Activated CD8-positive, alpha-beta memory T cell treated with anti-CD3 and anti-CD28 coated beads for 36 hours (primary cell): ENCODE data around the gene R3HDM4. TPM values are rescaled to one million over a fixed set of nuclear protein-coding genes. Genes with fewer than 3 reads are reported as not detected.

ENCODE experiments used
- CTCF ChIA-PET: fragments of 350-600 bp; sonication (Branson Sonifier 250); formaldehyde crosslinking; loops from one replicate; lab custom pipeline; 2021; ENCODE audit warnings: antibody characterized with exemption; lab: Charles Lee
- POLR2A ChIA-PET: fragments of 350-600 bp; sonication (Branson Sonifier 250); formaldehyde crosslinking; loops from one replicate; lab custom pipeline; 2021; ENCODE audit warnings: antibody characterized with exemption; lab: Charles Lee
- total RNA-seq, 2 experiments: library from RNA; stranded (reverse); gene quantifications; one replicate each; pipeline ENCODE4 v1.2.3, GENCODE V29; 2021

The R3HDM4 gene
- total RNA-seq, 2 experiments from 2014 or later, result 55.8 to 56.9 TPM

DNA sequence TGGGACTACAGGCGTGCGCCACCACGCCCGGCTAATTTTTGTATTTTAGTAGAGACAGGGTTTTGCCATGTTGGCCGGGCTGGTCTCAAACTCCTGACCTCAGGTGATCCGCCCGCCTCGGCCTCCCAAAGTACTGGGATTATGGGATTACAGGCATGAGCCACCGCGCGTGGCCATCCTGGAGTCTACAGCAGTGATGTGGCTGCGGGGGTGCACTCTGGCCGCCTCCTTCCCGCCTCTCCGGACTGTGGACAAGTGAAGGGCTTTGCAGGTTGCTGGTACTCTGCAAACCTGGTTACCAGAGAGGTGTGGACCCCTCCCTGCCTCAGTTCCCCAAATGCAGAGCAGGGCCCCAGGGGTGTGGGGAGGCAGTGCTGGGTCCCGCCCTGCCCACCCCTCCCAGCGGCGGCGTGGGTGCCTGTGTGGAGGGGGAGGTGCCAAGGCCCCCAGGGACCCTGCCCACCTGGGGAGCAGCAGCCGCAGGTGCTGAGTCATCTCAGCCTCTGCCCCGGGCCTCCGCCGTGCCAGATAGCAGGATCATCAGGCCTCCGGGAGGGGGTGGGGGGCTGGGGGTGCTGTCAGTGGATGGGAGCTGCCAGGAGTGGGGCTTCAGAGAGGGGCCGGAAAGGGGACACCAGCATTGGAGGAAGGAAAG lies 36.0 kb upstream of the R3HDM4 start:
- ChIA-PET POLR2A (no interaction called here), CTCF (no interaction called here)

DNA sequence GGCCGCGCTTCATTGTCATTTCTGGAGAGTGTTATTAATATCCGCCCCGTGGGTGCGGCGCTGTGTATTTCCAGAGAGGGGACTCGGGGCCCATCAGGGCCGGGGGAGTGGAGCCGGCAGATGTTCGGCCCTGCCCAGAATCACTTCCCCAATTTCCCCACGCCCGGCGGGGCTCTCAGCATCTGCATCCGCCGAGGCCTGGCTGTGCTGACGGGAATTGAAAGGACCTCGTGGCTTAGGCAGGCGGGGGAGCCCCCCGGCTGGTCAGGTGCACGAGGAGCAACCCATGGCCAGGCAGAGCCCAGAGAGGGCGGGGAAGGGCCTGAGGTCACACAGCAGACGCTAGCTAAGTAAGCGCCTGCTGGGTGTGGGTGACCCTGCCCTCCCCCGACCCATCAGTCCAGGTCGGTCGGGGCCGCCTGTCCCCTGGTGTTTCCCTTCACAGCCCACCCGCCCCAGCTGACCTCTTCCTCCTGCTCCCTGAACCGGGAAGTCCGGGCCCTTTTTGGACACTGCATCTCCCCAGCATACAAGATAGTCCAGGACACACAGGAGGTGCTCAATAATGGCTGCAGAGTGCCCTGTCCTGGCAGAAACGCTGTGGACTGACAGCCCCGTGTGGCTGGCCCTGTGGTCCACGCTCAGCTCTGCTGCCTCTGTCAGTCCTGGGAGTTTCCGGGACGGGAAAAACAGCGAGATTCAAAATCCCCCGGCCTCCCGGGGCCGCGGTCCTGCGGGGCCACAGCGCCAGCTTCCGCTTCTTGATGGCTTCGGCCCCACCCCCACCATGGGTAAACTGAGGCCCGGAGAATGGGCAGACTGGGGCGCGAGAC lies 34.9 kb upstream of the R3HDM4 start:
- ChIA-PET CTCF (interaction anchor here (0.8 to 1.0 kb wide), 3 partner anchors 15 to 275 kb away, joined by 3 read pairs; no protein-coding TSS in a partner anchor), POLR2A (interaction anchor here (0.6 kb wide), 1 partner anchor 84 kb away, joined by 3 read pairs; no protein-coding TSS in a partner anchor)

GRCh38 chr19:947090-947706 lies 34.2 kb upstream of the R3HDM4 start:
- ChIA-PET CTCF (interaction anchor here (0.9 to 1.2 kb wide), 3 partner anchors 15 to 276 kb away, joined by 3 read pairs; no protein-coding TSS in a partner anchor), POLR2A (interaction anchor here (0.6 kb wide), 1 partner anchor 83 kb away, joined by 3 read pairs; no protein-coding TSS in a partner anchor)

- POLR2A ChIA-PET, result no interaction called here
- CTCF ChIA-PET, result interaction anchor here (1.2 kb wide), 1 partner anchor 38 kb away, joined by 3 read pairs; no protein-coding TSS in a partner anchor
Observed at GRCh38 chr19:945401-946252, 32.6 kb upstream of the R3HDM4 start.

GRCh38 chr19:944663-945241 lies 31.7 kb upstream of the R3HDM4 start:
- CTCF ChIA-PET, result no interaction called here
- POLR2A ChIA-PET, result no interaction called here

DNA sequence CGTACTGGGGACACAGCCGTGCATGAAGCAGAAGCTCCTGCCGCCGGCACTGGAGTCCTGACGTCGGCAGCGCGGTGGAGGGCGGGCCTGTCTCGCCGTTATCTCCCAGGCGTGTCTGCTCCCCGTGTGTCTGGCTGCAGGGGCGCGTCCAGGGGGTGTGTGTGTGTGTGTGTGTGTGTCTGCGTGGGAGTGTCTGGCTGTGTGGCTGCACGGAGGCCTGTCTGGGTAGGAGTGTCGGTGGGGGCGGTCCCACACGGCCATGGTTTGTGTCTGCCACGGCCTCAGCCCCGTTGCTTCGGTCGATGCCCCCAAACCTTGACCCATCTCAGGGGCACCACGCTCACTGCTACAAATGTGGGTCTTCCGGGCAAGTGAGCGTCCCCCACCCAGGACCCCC lies 31.1 kb upstream of the R3HDM4 start:
- POLR2A ChIA-PET, result no interaction called here
- CTCF ChIA-PET, result interaction anchor here (0.7 kb wide), 1 partner anchor 13 kb away, joined by 3 read pairs; no protein-coding TSS in a partner anchor

- ChIA-PET CTCF (interaction anchor here (0.7 kb wide), 1 partner anchor 12 kb away, joined by 3 read pairs; no protein-coding TSS in a partner anchor), POLR2A (no interaction called here)
Observed at GRCh38 chr19:943551-944170, 30.6 kb upstream of the R3HDM4 start.

GRCh38 chr19:942133-942645 lies 29.2 kb upstream of the R3HDM4 start:
- ChIA-PET POLR2A (no interaction called here), CTCF (no interaction called here)

DNA sequence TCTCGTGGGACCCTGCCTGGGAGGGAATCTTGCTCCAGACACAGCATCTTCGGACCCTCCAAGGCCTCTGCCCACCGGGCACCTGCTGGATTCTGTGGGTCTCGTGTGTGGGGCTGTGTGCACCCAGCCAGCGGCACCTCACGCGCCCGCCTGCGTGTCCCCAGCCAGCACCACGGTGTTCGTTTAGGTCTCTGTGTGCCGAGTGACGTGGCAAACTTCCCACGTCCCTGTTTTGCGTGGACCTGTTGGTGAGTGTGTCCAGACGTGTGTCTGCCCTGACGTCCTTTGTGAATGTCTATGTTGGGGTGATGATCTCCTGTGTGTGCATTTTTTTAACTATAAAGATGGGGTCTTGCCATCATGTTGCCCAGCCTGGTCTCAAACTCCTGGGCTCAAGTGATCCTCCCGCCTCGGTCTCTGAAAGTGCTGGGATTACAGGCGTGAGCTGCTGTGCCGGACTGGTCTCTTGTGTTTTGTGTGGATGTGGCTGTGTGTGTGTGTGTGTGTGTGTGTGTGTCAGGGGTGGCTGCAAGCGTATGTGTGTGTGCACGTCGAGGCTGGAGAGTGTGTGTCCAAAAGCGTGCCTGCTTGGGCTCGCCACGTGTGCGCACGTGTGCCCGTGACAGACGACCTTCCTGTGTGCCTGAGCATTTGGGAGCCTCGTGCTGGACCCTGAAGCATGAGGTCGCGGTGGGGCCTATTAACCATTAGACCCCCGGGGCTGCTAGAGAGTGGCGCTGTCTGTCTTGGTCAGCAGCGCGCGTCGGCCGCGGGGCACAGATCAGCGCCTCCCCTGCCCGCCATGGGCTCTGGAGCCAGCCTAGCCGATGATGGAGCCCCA lies 28.5 kb upstream of the R3HDM4 start:
- ChIA-PET CTCF (no interaction called here), POLR2A (no interaction called here)

DNA sequence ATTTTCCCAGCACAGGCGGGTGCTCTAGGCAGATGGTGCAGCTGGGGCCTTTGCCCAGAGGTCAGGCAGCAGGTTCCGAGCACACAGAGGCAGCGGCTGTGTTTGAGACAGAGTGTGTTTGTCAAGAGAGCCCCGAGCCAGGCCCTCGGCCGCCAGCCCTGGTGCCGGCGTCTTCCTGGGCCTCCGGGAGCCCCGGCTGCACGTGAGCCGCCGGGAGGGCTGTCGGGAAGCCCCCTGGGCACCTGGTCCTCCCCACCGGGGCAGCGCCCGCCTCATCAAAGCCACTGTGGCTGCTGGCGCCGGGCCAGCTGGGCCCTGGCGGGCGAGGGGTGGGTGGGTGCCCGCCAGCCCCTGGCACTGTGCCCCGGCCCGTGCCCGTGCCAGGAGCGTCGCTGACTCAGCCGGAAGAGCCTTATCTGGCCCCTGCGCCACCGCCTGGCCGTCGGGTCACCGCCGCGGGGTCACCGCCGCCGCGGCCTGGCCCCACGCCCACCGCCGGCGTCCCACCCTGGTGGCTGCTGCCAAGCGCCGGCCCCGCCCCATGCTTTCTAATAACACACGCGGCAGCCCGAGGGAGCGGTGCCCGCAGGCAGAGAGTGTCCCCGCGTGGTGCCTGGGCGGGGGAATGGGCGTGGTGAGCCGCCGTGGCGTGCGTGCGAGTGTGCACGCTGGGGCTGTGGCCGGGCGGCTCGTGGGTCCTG lies 27.7 kb upstream of the R3HDM4 start:
- POLR2A ChIA-PET, result no interaction called here
- CTCF ChIA-PET, result interaction anchor here (0.9 kb wide), 1 partner anchor 43 kb away, joined by 3 read pairs; no protein-coding TSS in a partner anchor

- CTCF ChIA-PET, result interaction anchor here (0.9 to 1.6 kb wide), 2 partner anchors 44 to 76 kb away, joined by 3 to 5 read pairs; no protein-coding TSS in a partner anchor
- POLR2A ChIA-PET, result no interaction called here
Observed at GRCh38 chr19:939922-940321, 26.9 kb upstream of the R3HDM4 start.

DNA sequence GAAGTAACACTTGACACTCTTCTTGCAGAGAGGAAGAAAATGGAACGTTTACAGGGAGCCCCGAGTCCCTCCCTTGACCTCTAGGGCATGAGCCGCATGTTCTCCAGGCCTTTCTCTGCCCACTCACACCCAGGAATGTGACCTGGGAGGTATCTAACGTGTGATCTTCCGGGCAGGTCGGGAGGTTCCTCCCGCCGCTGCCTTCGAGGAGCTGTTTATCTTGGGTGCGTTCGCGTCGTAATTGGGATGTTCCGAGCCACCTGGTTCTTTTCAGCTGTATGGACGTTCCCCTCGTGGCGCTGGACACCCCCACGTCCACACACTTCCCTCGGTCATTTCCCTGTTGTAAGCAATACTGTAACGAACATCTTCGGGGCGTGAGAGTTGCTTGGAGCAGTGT lies 26.4 kb upstream of the R3HDM4 start:
- CTCF ChIA-PET, result interaction anchor here (0.7 to 1.6 kb wide), 2 partner anchors 75 to 87 kb away, joined by 5 read pairs; no protein-coding TSS in a partner anchor
- POLR2A ChIA-PET, result no interaction called here

- POLR2A ChIA-PET, result interaction anchor here (0.7 to 1.3 kb wide), 2 partner anchors 46 to 124 kb away, joined by 4 to 9 read pairs; partner anchors contain the start of gene WDR18
Observed at GRCh38 chr19:938233-938923, 25.4 kb upstream of the R3HDM4 start.

GRCh38 chr19:937259-937694 lies 24.3 kb upstream of the R3HDM4 start:
- POLR2A ChIA-PET, result interaction anchor here (0.7 to 1.3 kb wide), 2 partner anchors 47 to 123 kb away, joined by 4 to 9 read pairs; partner anchors contain the start of gene WDR18
- CTCF ChIA-PET, result interaction anchor here (0.7 to 2.0 kb wide), 4 partner anchors 10 to 502 kb away, joined by 3 to 5 read pairs (median 4); no protein-coding TSS in a partner anchor

More at GRCh38 chr19:938233-938923, 25.4 kb upstream of the R3HDM4 start:
- CTCF ChIA-PET, result interaction anchor here (0.7 to 2.0 kb wide), 4 partner anchors 13 to 88 kb away, joined by 4 to 5 read pairs (median 5); no protein-coding TSS in a partner anchor

DNA sequence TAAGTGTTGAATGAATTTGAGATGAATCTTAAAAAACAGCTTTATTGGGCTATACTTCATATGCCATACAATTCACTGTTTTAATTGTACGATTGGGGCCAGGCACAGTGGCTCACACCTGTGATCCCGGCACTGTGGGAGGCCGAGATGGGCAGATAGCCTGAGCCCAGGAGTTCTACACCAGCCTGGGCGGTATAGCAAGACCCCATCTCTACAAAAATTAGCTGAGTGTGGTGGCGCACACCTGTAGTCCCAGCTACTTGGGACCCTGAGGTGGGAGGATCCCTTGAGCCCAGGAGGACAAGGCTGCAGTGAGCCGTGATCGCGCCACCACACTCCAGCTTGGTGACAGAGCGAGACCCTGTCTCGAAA lies 23.1 kb upstream of the R3HDM4 start:
- POLR2A ChIA-PET, result no interaction called here
- CTCF ChIA-PET, result interaction anchor here (1.6 kb wide), 1 partner anchor 46 kb away, joined by 3 read pairs; no protein-coding TSS in a partner anchor
